DMS53 treated with DMSO at 0.1 percent for 48 hours (cell line): Measurements from ENCODE around the gene PTCH2.
"Not testable (repeated sequence)": the region's sequence is repeated elsewhere in the genome, so short reads cannot be mapped to it uniquely, and the experiment has no call there.

Source experiments
- DNase-seq: peaks from one replicate; lab custom pipeline; 2025; ENCODE audit not compliant: unreplicated experiment; lab: John Stamatoyannopoulos, UW

PTCH2 gene

DNA sequence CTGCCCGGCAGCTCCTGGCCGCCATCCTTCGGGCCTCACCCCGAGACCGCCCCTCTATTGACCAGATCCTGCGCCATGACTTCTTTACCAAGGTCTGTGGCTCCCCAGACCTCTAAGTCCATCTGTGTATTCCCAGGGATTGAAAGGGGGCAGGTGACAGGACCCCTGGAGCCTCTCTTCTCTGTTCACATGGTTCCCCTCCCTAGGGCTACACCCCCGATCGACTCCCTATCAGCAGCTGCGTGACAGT lies 40.1 kb downstream of the PTCH2 start:
- DNase-seq, result no peak

GRCh38 chr1:44802306-44803061 lies 40.6 kb downstream of the PTCH2 start:
- no peak for DNase-seq

DNA sequence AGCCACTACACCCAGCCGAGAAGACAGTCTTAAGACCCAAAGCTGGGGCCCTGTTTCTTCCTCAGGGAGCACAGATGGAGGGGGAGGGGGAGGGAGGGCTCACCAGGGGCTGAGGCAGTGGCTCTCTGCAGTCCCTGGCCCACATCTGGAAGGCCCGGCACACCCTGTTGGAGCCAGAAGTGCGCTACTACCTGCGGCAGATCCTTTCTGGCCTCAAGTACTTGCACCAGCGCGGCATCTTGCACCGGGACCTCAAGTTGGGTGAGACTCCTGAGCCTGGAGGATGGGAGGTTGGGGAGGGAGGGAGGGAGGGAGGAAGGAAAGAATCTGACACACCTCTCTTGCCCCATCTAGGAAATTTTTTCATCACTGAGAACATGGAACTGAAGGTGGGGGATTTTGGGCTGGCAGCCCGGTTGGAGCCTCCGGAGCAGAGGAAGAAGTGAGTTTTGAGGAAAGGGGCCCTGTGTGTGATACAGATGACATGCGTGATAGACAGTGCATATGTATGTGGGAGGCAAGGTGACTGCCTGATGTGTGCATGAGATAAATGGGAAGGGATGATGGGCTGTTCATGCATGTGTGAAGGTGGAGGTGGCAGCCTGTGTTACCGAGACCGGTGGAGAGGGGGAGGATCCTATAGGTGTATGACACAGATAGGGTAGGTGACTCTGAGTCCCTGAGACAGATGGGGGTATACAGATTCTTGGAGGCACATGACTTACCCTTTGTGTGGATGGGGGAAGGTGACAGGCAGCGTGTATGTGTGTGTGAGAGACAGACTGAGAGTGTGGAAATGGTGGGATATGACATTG lies 41.4 kb downstream of the PTCH2 start:
- DNase-seq, result no peak

DNA sequence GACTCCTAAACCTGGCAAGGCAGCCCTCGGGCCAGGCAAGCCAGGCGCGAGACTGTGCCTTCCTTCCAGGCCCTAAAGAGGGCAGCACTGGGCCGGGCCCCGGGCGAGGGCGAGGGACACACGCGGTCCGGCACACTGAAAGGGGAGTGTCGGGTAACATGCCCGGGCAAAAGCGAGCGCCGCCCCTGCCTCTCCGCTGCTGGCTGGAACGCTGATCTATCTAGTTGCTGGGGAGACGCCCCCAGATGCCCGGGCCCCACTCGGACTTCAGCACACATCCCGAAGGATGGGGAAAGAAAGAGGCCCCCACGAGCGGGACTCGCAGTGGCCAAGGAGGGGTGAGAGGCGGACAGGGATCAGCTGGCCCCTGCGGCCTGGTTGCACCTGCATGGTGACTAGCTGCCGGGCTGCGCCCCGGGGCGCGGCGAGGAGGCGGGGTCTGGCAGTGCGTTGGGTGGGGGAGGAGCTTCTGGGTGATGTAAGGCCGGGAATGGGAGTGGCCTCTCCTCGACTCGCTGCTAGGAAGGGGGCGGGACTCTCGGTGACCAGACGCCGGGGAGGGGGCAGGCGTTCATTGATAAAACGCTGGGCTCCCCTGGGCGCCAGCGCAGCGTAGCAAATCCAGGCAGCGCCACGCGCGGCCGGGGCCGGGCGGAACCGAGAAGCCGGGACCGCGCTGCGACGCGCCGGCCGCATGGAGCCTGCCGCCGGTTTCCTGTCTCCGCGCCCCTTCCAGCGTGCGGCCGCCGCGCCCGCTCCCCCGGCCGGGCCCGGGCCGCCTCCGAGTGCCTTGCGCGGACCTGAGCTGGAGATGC lies 43.1 kb downstream of the PTCH2 start, which contains the start of gene PLK3:
PLK3 (plus strand) TSS at position 608 of the 815 bp plus-strand sequence; CDS start at position 695, 87 bp downstream.
- DNase-seq, result peak; percentile 97

DNA sequence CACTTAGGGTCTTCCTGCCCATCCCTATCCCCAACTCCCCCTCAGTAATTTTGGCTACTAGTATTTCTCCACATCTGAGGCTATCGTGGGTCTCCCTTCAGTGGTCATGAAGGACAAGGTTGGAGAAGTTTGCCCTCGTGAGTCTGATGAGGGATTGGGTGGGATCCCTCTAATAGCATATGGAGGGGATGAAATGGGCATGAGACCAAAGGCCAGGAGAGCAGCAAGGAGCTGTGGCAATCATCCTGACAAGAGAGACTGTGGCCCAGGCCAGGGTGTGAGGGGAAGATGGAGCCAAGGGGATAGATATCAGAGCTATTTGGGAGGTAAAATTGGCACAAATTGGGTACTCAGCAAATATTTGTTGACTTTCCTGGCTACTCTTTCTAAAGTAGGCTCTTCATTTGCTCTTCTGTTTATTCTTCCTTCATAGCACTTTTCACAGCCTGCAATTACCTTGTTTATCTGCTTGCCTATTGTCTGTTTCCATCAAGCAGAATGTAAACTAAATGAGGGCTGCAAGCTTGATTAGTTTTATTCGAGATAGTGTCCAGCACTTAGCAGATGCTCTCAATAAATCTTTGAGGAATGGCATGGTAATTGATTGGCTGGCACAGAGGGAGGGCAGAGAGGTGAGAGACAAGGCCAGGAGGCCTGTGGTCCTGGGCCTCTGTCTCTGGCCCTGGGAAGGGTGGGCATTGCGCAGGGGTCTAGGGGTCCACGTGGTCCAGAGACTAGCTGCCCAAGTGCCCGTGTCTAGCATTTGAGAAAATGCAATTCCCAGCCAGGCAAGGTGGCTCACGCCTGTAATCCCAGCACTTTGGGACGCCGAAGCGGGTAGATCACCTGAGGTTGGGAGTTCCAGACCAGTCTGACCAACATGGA lies 44.3 kb downstream of the PTCH2 start:
- DNase-seq, result no peak

DNA sequence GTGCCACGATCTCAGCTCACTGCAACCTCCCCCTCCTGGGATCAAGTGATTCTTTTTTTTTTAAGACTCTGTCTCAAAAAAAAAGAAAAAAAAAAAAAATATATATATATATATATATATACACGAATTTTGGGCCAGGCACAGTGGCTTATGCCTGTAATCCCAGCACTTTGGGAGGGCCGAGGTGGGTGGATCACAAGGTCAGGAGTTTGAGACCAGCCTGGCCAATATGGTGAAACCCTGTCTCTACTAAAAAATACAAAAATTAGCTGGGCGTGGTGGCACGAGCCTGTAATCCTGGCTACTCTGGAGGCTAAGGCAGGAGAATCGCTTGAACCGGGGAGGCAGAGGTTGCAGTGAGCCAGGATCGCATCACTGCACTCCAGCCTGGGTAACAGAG lies 45.2 kb downstream of the PTCH2 start:
- not testable (repeated sequence) for DNase-seq

GRCh38 chr1:44792736-44793502 lies 50.1 kb downstream of the PTCH2 start:
- DNase-seq, result no peak

DNA sequence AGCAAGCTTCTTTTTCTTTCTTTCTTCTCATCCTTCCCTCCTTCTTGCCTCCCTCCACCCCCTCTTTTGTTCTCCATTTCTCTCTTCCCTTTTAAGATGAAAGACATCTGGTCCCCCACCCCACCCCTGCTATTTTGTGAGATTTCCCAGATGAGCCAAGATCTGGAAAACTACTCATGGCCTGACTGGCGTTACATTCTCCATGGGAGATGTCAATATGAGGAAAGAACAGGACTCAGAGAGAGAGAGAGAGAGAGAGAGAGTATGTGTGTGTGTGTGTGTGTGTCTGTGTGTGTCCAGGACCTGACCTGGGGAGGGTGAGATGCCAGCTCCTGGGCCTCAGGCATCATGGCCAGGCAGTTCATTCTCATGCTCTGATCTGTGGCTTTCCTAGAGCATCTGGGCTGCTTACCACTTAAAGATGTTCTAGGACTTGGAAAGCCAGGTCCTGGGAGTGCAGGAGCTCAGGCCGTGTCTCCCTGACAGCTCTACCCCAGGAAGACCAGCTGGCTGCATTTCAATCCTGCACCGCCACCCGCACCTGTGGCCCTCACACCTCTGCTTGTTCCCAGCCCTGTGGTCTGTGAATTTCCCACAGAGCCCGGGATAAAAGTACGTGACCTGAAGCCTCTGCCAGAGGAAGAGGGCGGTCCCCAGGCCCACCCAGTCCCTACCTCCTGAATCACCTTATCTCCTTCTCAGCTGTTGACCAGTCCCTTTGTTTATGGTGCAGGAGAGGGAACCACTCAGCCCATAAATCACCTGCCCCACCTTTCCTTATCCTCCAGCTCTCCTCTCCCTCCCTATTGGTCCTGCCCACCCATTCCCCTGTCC lies 51.9 kb downstream of the PTCH2 start:
- DNase-seq, result no peak

GRCh38 chr1:44788120-44788860 lies 54.8 kb downstream of the PTCH2 start, which contains the start of gene BEST4:
BEST4 (minus strand) TSS chr1:44788170; CDS start chr1:44787705, 465 bp downstream.
- DNase-seq, result no peak

DNA sequence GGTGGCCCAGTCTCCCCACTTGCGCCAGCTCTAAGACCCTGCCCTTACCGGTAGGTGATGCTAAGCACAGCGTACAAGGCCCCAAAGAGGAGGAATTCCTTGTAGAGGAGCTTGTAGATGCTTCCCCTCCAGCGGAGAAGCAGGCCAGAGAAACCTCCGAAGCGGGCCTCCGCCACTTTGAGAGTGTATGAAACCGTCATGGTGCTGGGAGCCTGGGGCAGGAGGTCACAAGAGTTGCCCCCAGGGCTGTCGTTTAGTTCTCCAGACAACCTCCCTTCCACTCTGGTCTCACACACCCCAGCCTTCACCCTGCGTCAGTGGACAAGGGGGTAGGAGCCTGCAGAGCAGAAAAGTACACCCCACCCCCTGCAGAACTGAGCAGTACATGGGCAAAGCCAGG lies 55.5 kb downstream of the PTCH2 start:
- no peak for DNase-seq

- no peak for DNase-seq
Observed at GRCh38 chr1:44786841-44787426, 56.1 kb downstream of the PTCH2 start.

DNA sequence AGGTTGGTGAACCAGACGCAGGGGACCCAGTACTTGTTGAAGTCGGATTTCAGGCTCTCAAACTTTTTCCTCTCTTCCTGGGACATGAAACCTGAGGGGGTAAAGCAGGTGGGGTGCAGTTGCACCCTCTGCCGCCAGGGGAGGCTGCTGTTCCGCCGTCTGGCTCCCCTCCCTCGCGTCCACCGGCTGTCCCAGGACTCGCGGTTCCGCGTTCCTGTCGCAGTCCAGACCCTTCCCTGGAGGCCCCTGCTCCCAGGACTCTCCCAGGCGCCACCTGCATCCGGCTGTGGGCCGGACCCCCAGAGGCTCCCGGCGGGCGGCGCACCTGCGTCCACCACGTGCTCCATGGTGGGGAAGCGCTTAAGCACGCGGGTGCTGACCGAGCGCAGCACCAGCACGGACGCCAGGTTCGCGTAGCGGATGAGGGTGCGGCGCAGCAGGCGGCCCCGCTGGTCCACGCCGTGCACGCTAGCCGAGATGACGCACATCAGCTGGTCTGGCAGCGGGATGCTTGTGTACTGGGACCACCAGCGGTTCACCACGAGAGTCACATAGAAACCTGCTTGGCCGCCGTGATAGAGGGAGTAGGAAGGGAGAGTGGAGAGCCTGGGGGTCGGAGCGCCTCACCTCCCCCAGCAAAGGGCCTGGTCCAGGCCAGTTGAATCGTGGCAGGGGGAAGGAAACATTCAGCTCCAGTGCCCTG lies 56.8 kb downstream of the PTCH2 start:
- DNase-seq, result peak; percentile 77

DNA sequence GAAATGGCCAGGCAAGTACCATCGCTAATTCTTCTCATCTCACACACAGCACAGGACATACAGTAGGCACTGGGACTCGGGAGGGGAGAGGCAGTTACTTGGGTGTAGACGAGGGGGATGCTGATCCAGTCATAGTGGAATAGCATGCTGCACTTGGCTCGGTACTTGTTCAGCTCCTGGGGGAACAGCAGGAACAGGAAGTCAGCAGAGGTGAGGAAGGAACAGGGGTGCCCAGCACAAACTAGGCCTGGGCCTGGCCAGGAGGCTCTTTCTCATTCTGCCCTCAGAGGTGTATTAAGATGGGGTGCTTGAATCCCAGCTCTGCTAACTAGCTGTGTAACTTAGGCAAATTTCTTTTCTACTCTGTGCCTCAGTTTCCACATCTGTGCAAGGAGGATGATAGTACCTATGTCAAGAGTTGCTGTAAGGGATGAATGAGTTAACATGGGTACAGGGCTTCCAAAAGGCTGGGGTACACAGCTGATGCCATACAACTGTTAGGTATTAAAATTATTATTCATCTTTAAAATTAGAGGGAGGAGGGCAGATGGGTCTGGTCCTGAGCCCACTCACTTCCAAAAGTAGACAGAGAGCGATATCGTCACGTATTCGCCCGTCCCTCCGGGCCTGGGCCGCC lies 57.4 kb downstream of the PTCH2 start:
- no peak for DNase-seq

DNA sequence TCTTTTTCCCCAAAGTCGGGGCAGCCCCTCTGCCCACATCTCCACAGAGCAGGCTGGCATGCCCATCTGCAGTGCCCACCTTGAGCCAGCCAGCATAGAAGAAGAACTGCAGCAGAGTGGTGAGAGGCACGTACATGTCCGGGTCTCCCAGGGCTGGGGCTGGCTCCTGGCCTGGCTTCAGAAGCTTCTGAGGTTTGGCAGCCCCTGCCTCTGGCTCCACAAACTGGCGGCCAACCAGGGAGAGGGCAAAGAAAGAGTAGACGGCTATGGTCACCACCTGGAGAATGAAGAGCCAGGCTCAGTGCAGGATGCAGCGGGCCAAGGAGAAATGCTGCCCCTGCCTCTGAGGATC lies 58.0 kb downstream of the PTCH2 start:
- no peak for DNase-seq

- no peak for DNase-seq
Observed at GRCh38 chr1:44784094-44785028, 58.7 kb downstream of the PTCH2 start.

DNA sequence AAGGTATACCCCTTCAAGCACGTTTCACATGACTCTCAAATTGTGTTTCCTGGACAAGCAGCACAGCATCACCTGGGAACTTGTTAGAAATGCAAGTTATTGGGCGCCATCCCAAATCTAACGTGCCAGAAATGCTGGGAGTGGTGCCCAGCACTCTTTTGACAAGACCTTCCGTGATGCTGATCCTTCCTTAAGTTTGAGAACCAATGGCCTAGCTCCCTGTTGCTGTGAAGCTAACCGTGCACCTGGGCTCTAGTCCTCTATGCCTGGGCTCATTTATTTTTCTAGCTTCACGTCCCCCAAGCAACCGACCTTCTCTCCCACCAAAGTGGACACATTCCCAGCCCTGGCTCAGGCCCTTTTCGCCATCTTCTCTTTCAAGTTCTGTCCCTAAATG lies 59.4 kb downstream of the PTCH2 start:
- DNase-seq, result no peak
